HepG2 (cell line): ENCODE results near the gene GDNF. TPM values are rescaled to one million over a fixed set of nuclear protein-coding genes. Genes with fewer than 3 reads are reported as not detected.

Source experiments
- AGO2 ChIP-seq: fragments of 200-400 bp; formaldehyde crosslinking; optimal IDR thresholded peaks from 2 replicates; pipeline ENCODE3; 2017; ENCODE audit warnings: mild to moderate bottlenecking, low read depth, low read length, moderate library complexity
- AHR ChIP-seq: IDR thresholded peaks from 2 replicates; pipeline ENCODE4 v1.6.1; 2018; ENCODE audit warnings: missing genetic modification reagents, missing compliant biosample characterization
- DR1 ChIP-seq: sonication (generic); formaldehyde crosslinking; IDR thresholded peaks from 2 replicates; pipeline ENCODE4 v1.8.0; 2021; ENCODE audit warnings: mild to moderate bottlenecking, missing genetic modification reagents, inconsistent platforms
- EP300 ChIP-seq, 3 experiments: sonication (generic) in 1 of 3; formaldehyde crosslinking in 1 of 3; IDR thresholded peaks; 2 replicates each; pipeline versions ENCODE4 v1.5.1 to v1.6.1; 2011 to 2020; ENCODE audit warnings: low read depth in 2 of 3, low read length in 2 of 3, borderline replicate concordance in 1 of 3, improper control_type of control experiment in 1 of 3, mild to moderate bottlenecking in 1 of 3, missing genetic modification reagents in 1 of 3, moderate library complexity in 1 of 3
- KAT2B ChIP-seq: fragments of 150-350 bp; IDR thresholded peaks from 2 replicates; pipeline ENCODE4 v1.6.1; 2014; ENCODE audit warnings: low read depth, low read length, borderline replicate concordance
- NONO ChIP-seq, 2 experiments: fragments of 450-650 bp in 1 of 2; sonication (generic) in 1 of 2; formaldehyde crosslinking in 1 of 2; IDR thresholded peaks in 1 of 2; conservative IDR thresholded peaks in 1 of 2; 2 replicates each; pipeline versions ENCODE4 v1.6.1 to v1.8.0; 2017 to 2022; ENCODE audit warnings: mild to moderate bottlenecking in 1 of 2, missing genetic modification reagents in 1 of 2, moderate library complexity in 1 of 2
- REXO4 ChIP-seq: sonication (generic); formaldehyde crosslinking; IDR thresholded peaks from 2 replicates; pipeline ENCODE4 v1.8.0; 2022; ENCODE audit warnings: missing genetic modification reagents, mild to moderate bottlenecking, borderline replicate concordance
- SRSF9 ChIP-seq: fragments of 200-400 bp; formaldehyde crosslinking; IDR thresholded peaks from 2 replicates; pipeline ENCODE4 v1.6.1; 2018; ENCODE audit warnings: borderline replicate concordance, mild to moderate bottlenecking, low read depth, low read length; ENCODE audit not compliant: insufficient read depth, poor library complexity, severe bottlenecking
- ZBTB1 ChIP-seq: sonication (generic); formaldehyde crosslinking; IDR thresholded peaks from 2 replicates; pipeline ENCODE4 v1.4.0; 2020; ENCODE audit warnings: missing genetic modification reagents, borderline replicate concordance
- ZNF143 ChIP-seq: sonication (generic); formaldehyde crosslinking; IDR thresholded peaks from 2 replicates; pipeline ENCODE4 v1.4.0; 2020; ENCODE audit warnings: missing genetic modification reagents
- ZNF564 ChIP-seq: sonication (generic); formaldehyde crosslinking; IDR thresholded peaks from 2 replicates; pipeline ENCODE4 v1.8.1; 2023; ENCODE audit warnings: mild to moderate bottlenecking, missing genetic modification reagents
- ZNF616 ChIP-seq: sonication (generic); formaldehyde crosslinking; IDR thresholded peaks from 2 replicates; pipeline ENCODE4 v1.5.0; 2020; ENCODE audit warnings: low read depth, mild to moderate bottlenecking, missing genetic modification reagents
- polyA plus RNA-seq, 8 experiments: library from polyadenylated mRNA; depleted of rRNA in 3 of 8; stranded (reverse) in 7 of 8; unstranded in 1 of 8; fragments of >200 nt; fragmentation: Illumina TruSeq in 4 of 8; extraction: Trizol in 4 of 8; gene quantifications; 2 replicates each; pipeline versions ENCODE4 v1.2.1 to v1.2.3, GENCODE V29; 2011 to 2016; ENCODE audit warnings: low read depth in 4 of 8, missing spikeins in 1 of 8, mixed read lengths in 1 of 8; ENCODE audit not compliant: insufficient read depth in 1 of 8
- total RNA-seq, 5 experiments: library from RNA; depleted of rRNA; stranded (reverse); fragments of >200 nt; fragmentation: Illumina TruSeq; extraction: Trizol; gene quantifications; 2 replicates each; pipeline ENCODE4 v1.2.3, GENCODE V29; 2016; ENCODE audit warnings: low read depth in 1 of 5
- TF ChIP-seq, protein P1 (sequence below): sonication (generic); formaldehyde crosslinking; IDR thresholded peaks from 2 replicates; pipeline ENCODE4 v1.4.0; 2020; ENCODE audit warnings: missing genetic modification reagents
- TF ChIP-seq, protein P2 (sequence below): fragments of 450-650 bp; IDR thresholded peaks from 2 replicates; pipeline ENCODE4 v1.6.1; 2017
- TF ChIP-seq, protein P3 (sequence below): sonication (generic); formaldehyde crosslinking; IDR thresholded peaks from 2 replicates; pipeline ENCODE4 v1.4.0; 2020; ENCODE audit warnings: mild to moderate bottlenecking, missing genetic modification reagents
- TF ChIP-seq, protein P4 (sequence below): sonication (generic); formaldehyde crosslinking; IDR thresholded peaks from 2 replicates; pipeline ENCODE4 v1.9.0; 2021; ENCODE audit warnings: missing genetic modification reagents, mild to moderate bottlenecking, borderline replicate concordance

GDNF gene
- total and polyA plus RNA-seq, 2 of the 13 experiments (the other 11 are each of a cell fraction or from before 2014, with no cell fraction given): 0.24 to 0.46 TPM

DNA sequence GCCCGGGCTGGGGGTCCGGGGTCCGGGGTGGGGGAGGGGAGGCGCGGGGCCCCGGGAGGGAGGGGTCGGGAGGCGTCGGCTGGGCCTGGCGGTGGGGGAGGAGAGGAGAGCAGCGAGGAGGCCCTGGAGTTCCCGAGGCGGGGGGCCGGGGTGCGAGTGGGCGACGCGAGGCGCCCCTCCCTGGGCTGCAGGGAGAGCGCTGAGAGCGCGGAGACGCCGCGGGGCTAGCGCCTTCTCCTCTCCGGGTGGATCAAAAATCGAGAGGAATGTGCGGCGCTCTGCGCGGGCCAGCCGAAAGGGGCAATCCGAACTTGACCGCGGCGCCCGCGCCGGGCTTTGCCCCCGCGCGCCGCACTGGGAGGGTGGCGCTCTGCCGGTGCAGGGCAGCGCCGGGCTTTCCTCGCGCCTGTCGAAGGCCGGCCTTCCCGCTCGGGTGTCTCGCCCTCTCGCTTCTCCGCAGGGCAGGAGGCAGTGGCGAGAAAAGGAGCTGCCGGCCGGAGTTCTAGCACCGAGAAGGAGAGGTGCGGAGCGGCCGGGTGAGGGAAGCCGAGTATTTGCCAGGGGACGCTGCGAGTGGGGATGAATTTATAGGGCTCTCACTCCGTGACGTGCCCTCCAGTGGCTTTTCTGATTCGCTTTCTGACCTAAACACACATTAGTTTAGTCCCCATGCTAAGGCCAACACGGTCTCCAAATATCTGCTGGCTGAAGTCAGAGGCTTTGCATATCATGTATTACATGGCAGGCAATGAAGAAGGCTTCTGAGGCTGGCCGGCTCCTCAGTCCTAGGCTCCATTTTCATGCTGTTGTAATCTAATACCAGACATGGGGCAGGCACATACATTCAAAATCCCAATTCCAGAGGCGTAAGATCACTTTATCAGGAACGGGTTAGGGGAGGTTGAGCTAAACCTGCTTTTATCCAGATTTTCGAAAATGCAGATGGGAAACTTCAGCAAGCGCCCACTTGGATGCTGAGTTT is 503 bp upstream of the GDNF start (continued):
- TF ChIP-seq, protein P1, sequence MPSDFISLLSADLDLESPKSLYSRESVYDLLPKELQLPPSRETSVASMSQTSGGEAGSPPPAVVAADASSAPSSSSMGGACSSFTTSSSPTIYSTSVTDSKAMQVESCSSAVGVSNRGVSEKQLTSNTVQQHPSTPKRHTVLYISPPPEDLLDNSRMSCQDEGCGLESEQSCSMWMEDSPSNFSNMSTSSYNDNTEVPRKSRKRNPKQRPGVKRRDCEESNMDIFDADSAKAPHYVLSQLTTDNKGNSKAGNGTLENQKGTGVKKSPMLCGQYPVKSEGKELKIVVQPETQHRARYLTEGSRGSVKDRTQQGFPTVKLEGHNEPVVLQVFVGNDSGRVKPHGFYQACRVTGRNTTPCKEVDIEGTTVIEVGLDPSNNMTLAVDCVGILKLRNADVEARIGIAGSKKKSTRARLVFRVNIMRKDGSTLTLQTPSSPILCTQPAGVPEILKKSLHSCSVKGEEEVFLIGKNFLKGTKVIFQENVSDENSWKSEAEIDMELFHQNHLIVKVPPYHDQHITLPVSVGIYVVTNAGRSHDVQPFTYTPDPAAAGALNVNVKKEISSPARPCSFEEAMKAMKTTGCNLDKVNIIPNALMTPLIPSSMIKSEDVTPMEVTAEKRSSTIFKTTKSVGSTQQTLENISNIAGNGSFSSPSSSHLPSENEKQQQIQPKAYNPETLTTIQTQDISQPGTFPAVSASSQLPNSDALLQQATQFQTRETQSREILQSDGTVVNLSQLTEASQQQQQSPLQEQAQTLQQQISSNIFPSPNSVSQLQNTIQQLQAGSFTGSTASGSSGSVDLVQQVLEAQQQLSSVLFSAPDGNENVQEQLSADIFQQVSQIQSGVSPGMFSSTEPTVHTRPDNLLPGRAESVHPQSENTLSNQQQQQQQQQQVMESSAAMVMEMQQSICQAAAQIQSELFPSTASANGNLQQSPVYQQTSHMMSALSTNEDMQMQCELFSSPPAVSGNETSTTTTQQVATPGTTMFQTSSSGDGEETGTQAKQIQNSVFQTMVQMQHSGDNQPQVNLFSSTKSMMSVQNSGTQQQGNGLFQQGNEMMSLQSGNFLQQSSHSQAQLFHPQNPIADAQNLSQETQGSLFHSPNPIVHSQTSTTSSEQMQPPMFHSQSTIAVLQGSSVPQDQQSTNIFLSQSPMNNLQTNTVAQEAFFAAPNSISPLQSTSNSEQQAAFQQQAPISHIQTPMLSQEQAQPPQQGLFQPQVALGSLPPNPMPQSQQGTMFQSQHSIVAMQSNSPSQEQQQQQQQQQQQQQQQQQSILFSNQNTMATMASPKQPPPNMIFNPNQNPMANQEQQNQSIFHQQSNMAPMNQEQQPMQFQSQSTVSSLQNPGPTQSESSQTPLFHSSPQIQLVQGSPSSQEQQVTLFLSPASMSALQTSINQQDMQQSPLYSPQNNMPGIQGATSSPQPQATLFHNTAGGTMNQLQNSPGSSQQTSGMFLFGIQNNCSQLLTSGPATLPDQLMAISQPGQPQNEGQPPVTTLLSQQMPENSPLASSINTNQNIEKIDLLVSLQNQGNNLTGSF: 0 out of 2 replicates have a peak, but pooled peaks have one; percentile 56
- TF ChIP-seq AHR (CRISPR knock-in tag) (no peak), ZNF616 (CRISPR knock-in tag) (no peak), DR1 (CRISPR knock-in tag) (0 out of 2 replicates have a peak, but pooled peaks have one; percentile 22), KAT2B (no peak), AGO2 (no peak), ZNF143 (CRISPR knock-in tag) (0 out of 2 replicates have a peak, but pooled peaks have one; percentile 48), EP300 (IDR thresholded peaks at IDR 0.05; ENCODE audit: low read depth in 2 of 2, low read length in 2 of 2) (peak in 1 of 2 experiments; percentile 8; a peak in 1 of 4 replicates), EP300 (CRISPR knock-in tag; IDR thresholded peaks at IDR 0.05; ENCODE audit: borderline replicate concordance) (no peak), REXO4 (CRISPR knock-in tag) (peak; percentile 61; the same call in 1 of the 2 replicates), NONO (IDR thresholded peaks at IDR 0.05) (no peak), NONO (CRISPR knock-in tag; conservative IDR thresholded peaks at IDR 0.05) (0 out of 2 replicates have a peak, but pooled peaks have one; percentile 35), ZBTB1 (CRISPR knock-in tag) (no peak), ZNF564 (CRISPR knock-in tag) (peak; percentile 79), SRSF9 (no peak)
- TF ChIP-seq, protein P2, sequence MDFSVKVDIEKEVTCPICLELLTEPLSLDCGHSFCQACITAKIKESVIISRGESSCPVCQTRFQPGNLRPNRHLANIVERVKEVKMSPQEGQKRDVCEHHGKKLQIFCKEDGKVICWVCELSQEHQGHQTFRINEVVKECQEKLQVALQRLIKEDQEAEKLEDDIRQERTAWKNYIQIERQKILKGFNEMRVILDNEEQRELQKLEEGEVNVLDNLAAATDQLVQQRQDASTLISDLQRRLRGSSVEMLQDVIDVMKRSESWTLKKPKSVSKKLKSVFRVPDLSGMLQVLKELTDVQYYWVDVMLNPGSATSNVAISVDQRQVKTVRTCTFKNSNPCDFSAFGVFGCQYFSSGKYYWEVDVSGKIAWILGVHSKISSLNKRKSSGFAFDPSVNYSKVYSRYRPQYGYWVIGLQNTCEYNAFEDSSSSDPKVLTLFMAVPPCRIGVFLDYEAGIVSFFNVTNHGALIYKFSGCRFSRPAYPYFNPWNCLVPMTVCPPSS: no peak
- TF ChIP-seq, protein P3, sequence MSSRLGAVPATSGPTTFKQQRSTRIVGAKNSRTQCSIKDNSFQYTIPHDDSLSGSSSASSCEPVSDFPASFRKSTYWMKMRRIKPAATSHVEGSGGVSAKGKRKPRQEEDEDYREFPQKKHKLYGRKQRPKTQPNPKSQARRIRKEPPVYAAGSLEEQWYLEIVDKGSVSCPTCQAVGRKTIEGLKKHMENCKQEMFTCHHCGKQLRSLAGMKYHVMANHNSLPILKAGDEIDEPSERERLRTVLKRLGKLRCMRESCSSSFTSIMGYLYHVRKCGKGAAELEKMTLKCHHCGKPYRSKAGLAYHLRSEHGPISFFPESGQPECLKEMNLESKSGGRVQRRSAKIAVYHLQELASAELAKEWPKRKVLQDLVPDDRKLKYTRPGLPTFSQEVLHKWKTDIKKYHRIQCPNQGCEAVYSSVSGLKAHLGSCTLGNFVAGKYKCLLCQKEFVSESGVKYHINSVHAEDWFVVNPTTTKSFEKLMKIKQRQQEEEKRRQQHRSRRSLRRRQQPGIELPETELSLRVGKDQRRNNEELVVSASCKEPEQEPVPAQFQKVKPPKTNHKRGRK (CRISPR knock-in tag): no peak
- TF ChIP-seq, protein P4, sequence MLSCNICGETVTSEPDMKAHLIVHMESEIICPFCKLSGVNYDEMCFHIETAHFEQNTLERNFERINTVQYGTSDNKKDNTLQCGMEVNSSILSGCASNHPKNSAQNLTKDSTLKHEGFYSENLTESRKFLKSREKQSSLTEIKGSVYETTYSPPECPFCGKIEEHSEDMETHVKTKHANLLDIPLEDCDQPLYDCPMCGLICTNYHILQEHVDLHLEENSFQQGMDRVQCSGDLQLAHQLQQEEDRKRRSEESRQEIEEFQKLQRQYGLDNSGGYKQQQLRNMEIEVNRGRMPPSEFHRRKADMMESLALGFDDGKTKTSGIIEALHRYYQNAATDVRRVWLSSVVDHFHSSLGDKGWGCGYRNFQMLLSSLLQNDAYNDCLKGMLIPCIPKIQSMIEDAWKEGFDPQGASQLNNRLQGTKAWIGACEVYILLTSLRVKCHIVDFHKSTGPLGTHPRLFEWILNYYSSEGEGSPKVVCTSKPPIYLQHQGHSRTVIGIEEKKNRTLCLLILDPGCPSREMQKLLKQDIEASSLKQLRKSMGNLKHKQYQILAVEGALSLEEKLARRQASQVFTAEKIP: no peak
